Neural progenitor cell (in vitro differentiated cells): ENCODE data around the gene ZMYND11. TPM values are rescaled to one million over a fixed set of nuclear protein-coding genes. Genes with fewer than 3 reads are reported as not detected.

Experiments used
- DNase-seq: peaks from one replicate; pipeline ENCODE4 v3.0.0-alpha.2; 2016; ENCODE audit warnings: low spot score
- H2AFZ ChIP-seq: fragments of 200-600 bp; sonication (generic); replicated peaks from 2 replicates; pipeline ENCODE4 v1.6.1; 2016; ENCODE audit warnings: antibody characterized with exemption
- H3F3A ChIP-seq: fragments of 200-600 bp; sonication (generic); 2 replicates; pipeline ENCODE4 v1.6.1; 2016; ENCODE audit warnings: antibody characterized with exemption, low read depth
- H3K27ac ChIP-seq: fragments of 200-600 bp; sonication (generic); 2 replicates; pipeline ENCODE4 v1.5.1; 2016; ENCODE audit warnings: mild to moderate bottlenecking
- H3K27me3 ChIP-seq: fragments of 200-600 bp; sonication (generic); 2 replicates; pipeline ENCODE4 v1.6.1; 2016; ENCODE audit warnings: mild to moderate bottlenecking, moderate library complexity
- H3K36me3 ChIP-seq: fragments of 200-600 bp; sonication (generic); 2 replicates; pipeline ENCODE4 v1.5.1; 2016
- H3K4me1 ChIP-seq: fragments of 200-600 bp; sonication (generic); 2 replicates; pipeline ENCODE4 v1.6.1; 2016; ENCODE audit warnings: mixed run types
- H3K4me2 ChIP-seq: fragments of 200-600 bp; sonication (generic); 2 replicates; pipeline ENCODE4 v1.6.1; 2016
- H3K4me3 ChIP-seq: fragments of 200-600 bp; sonication (generic); 2 replicates; pipeline ENCODE4 v1.5.1; 2016
- H3K79me2 ChIP-seq: fragments of 200-600 bp; sonication (generic); 2 replicates; pipeline ENCODE4 v1.6.1; 2016; ENCODE audit warnings: low read depth
- H3K9ac ChIP-seq: fragments of 200-600 bp; sonication (generic); 2 replicates; pipeline ENCODE4 v1.6.1; 2016
- H3K9me3 ChIP-seq: fragments of 200-600 bp; sonication (generic); 2 replicates; pipeline ENCODE4 v1.5.1; 2016; ENCODE audit warnings: low read depth
- H4K20me1 ChIP-seq: fragments of 200-600 bp; sonication (generic); 2 replicates; pipeline ENCODE4 v1.6.1; 2016; ENCODE audit warnings: low read depth
- H3K27ac Mint-ChIP-seq: 3 replicates; pipeline ENCODE4 v1.8.0; 2021; ENCODE audit warnings: mixed read lengths
- H3K27me3 Mint-ChIP-seq: 2 replicates; pipeline ENCODE4 v1.8.0; 2022; ENCODE audit warnings: low read depth, mild to moderate bottlenecking, inconsistent platforms, moderate library complexity, mixed read lengths; ENCODE audit not compliant: insufficient read depth
- H3K36me3 Mint-ChIP-seq: 3 replicates; pipeline ENCODE4 v1.8.0; 2021; ENCODE audit warnings: mixed read lengths
- H3K4me1 Mint-ChIP-seq: 3 replicates; pipeline ENCODE4 v1.8.0; 2021; ENCODE audit warnings: mixed read lengths
- H3K4me3 Mint-ChIP-seq: 3 replicates; pipeline ENCODE4 v1.8.0; 2021; ENCODE audit warnings: mild to moderate bottlenecking, moderate library complexity, mixed read lengths
- H3K9me3 Mint-ChIP-seq: 3 replicates; pipeline ENCODE4 v1.8.0; 2020; ENCODE audit warnings: mixed read lengths
- EZH2 ChIP-seq: fragments of 200-600 bp; sonication (generic); IDR thresholded peaks from 2 replicates; pipeline ENCODE4 v1.6.1; 2017; ENCODE audit warnings: antibody characterized with exemption, mild to moderate bottlenecking, moderate library complexity
- EZH2phosphoT487 ChIP-seq: fragments of 200-600 bp; sonication (generic); IDR thresholded peaks from 2 replicates; pipeline ENCODE4 v1.6.1; 2017; ENCODE audit warnings: antibody characterized with exemption
- total RNA-seq: library from RNA; depleted of rRNA; stranded (reverse); fragments of >200 nt; gene quantifications from 2 replicates; pipeline ENCODE4 v1.2.3, GENCODE V29; 2015; ENCODE audit warnings: low replicate concordance
- TF ChIP-seq, protein P1 (sequence below): fragments of 200-600 bp; sonication (generic); IDR thresholded peaks from 2 replicates; pipeline ENCODE4 v1.5.1; 2017; ENCODE audit warnings: antibody characterized with exemption, mild to moderate bottlenecking

The ZMYND11 gene
- total RNA-seq, 1 donor from 2014 or later, result 59.5 TPM

DNA sequence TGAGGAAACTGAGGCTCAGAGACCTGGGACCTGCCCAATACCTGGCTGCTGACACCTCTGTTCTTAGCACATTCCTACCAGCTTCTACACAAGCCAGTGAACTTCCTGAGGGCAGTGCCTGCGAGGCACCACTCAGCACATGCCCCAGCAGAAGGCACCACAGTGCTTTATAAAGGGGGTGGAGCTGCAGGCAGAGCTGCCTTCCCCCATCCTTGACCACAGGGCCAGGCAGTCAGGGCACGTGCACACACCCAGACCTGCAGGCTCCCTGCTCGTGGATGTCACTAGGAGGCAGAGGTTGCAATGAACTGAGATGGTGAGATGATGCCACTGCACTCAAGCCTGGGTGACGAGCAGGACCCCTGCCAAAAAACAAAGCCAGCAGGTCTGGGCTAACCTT lies 47.0 kb upstream of the ZMYND11 start:
- H3K9me3 Mint-ChIP-seq, result no peaks in the 10 kb centered on the region
- peaks cover 3% of the 10 kb centered on the region for H3K4me1 Mint-ChIP-seq
- Histone ChIP-seq H3K36me3 (no peaks in the 10 kb centered on the region), H3F3A (no peaks in the 10 kb centered on the region), H3K9ac (no peak overlapping the region), H2AFZ (no peak overlapping the region), H3K79me2 (no peaks in the 10 kb centered on the region), H4K20me1 (no peaks in the 10 kb centered on the region), H3K4me2 (no peak overlapping the region), H3K4me3 (no peak overlapping the region), H3K27ac (no peak overlapping the region), H3K9me3 (no peaks in the 10 kb centered on the region), H3K27me3 (no peaks in the 10 kb centered on the region), H3K4me1 (no peaks in the 10 kb centered on the region)
- no peak overlapping the region for H3K4me3 Mint-ChIP-seq
- H3K36me3 Mint-ChIP-seq, result no peaks in the 10 kb centered on the region
- TF ChIP-seq, protein P1, sequence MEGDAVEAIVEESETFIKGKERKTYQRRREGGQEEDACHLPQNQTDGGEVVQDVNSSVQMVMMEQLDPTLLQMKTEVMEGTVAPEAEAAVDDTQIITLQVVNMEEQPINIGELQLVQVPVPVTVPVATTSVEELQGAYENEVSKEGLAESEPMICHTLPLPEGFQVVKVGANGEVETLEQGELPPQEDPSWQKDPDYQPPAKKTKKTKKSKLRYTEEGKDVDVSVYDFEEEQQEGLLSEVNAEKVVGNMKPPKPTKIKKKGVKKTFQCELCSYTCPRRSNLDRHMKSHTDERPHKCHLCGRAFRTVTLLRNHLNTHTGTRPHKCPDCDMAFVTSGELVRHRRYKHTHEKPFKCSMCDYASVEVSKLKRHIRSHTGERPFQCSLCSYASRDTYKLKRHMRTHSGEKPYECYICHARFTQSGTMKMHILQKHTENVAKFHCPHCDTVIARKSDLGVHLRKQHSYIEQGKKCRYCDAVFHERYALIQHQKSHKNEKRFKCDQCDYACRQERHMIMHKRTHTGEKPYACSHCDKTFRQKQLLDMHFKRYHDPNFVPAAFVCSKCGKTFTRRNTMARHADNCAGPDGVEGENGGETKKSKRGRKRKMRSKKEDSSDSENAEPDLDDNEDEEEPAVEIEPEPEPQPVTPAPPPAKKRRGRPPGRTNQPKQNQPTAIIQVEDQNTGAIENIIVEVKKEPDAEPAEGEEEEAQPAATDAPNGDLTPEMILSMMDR, result no peak
- TF ChIP-seq EZH2 (no peak), EZH2phosphoT487 (no peak)
- H3K27ac Mint-ChIP-seq, result no peak overlapping the region
- no peak for DNase-seq
- no peaks in the 10 kb centered on the region for H3K27me3 Mint-ChIP-seq

DNA sequence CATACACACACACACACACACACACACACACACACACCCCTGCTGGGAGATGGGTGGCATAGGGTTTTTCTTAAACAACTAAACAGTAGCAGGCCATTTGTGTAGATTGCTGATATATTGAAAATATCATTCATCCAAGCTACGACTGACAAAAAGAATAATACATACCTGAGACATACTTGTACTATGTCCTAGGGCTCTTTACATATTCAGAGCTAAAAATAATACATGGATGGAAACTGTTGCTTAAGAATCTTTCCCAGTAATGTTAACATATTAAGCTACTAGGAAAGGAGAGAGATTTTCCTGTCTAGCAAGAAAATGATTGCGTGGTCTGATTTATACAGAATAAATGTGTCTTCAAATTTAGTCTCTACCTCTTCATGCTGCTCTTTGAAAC lies 46.0 kb upstream of the ZMYND11 start:
- no peaks in the 10 kb centered on the region for H3K27me3 ChIP-seq
- H3K4me1 Mint-ChIP-seq, result no peaks in the 10 kb centered on the region
- no peak overlapping the region for H3K4me3 ChIP-seq
- no peaks in the 10 kb centered on the region for H3K36me3 ChIP-seq
- no peaks in the 10 kb centered on the region for H3K9me3 Mint-ChIP-seq
- H3K79me2 ChIP-seq, result no peaks in the 10 kb centered on the region
- no peak overlapping the region for H3K27ac Mint-ChIP-seq
- no peaks in the 10 kb centered on the region for H3F3A ChIP-seq
- H3K27me3 Mint-ChIP-seq, result no peaks in the 10 kb centered on the region
- no peak for DNase-seq
- TF ChIP-seq EZH2, result no peak
- no peak for TF ChIP-seq EZH2phosphoT487
- TF ChIP-seq, protein P1, result no peak
- H3K27ac ChIP-seq, result no peak overlapping the region
- no peak overlapping the region for H3K4me3 Mint-ChIP-seq
- H3K9ac ChIP-seq, result no peak overlapping the region
- H3K4me1 ChIP-seq, result no peaks in the 10 kb centered on the region
- H2AFZ ChIP-seq, result no peak overlapping the region
- H3K4me2 ChIP-seq, result no peak overlapping the region
- H4K20me1 ChIP-seq, result no peaks in the 10 kb centered on the region
- H3K9me3 ChIP-seq, result no peaks in the 10 kb centered on the region
- H3K36me3 Mint-ChIP-seq, result no peaks in the 10 kb centered on the region

DNA sequence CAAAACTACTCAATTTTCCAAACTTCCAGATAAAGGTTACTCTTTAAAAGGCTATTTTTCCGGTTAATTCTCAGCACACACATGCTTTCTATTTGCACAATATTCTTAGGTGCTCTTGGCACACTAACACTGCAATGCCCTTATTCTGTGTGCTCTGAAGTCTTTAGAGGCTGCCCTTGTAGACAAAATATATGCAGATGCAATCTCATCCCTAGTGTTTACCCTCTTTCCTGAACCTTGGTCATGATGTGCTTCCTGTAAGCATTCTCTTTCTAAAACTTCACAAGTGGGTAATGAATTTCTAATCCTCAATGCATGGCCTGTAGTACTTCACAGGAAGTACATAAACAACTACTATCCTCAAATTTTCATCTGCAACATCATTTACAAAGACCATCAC lies 45.1 kb upstream of the ZMYND11 start:
- Histone ChIP-seq H3K79me2 (no peaks in the 10 kb centered on the region), H3K9me3 (no peaks in the 10 kb centered on the region), H3K4me1 (no peaks in the 10 kb centered on the region), H3K4me3 (no peak overlapping the region), H3K27me3 (no peaks in the 10 kb centered on the region), H3K36me3 (no peaks in the 10 kb centered on the region), H2AFZ (no peak overlapping the region), H3K9ac (no peak overlapping the region), H3K27ac (no peak overlapping the region), H3K4me2 (no peak overlapping the region), H3F3A (no peaks in the 10 kb centered on the region), H4K20me1 (no peaks in the 10 kb centered on the region)
- TF ChIP-seq, protein P1, result no peak
- TF ChIP-seq EZH2, result no peak
- no peak for TF ChIP-seq EZH2phosphoT487
- DNase-seq, result no peak
- H3K4me3 Mint-ChIP-seq, result no peak overlapping the region
- H3K4me1 Mint-ChIP-seq, result no peaks in the 10 kb centered on the region
- H3K27me3 Mint-ChIP-seq, result no peaks in the 10 kb centered on the region
- H3K9me3 Mint-ChIP-seq, result peaks cover 7% of the 10 kb centered on the region
- no peak overlapping the region for H3K27ac Mint-ChIP-seq
- H3K36me3 Mint-ChIP-seq, result no peaks in the 10 kb centered on the region
